HG02852 (cell line): Measurements from ENCODE around the gene TSPAN32.
"Not testable (repeated sequence)": the region's sequence is repeated elsewhere in the genome, so short reads cannot be mapped to it uniquely, and the experiment has no call there.

ENCODE experiments used
- ATAC-seq: cut with Tn5 transposase; IDR thresholded peaks from one replicate; pipeline ENCODE4 v1.9.1; 2021; ENCODE audit warnings: mild to moderate bottlenecking, moderate library complexity; ENCODE audit not compliant: unreplicated experiment

The TSPAN32 gene

DNA sequence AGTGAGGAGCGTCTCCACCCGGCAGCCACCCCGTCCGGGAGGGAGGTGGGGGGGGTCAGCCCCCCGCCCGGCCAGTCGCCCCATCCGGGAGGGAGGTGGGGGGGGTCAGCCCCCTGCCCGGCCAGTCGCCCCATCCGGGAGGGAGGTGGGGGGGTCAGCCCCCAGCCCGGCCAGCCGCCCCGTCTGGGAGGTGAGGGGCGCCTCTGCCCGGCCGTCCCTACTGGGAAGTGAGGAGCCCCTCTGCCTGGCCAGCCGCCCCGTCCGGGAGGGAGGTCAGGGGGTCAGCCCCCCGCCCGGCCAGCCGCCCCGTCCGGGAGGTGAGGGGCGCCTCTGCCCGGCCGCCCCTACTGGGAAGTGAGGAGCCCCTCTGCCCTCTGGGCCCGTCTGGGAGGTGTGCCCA lies 30.8 kb downstream of the TSPAN32 start:
- not testable (repeated sequence) for ATAC-seq

DNA sequence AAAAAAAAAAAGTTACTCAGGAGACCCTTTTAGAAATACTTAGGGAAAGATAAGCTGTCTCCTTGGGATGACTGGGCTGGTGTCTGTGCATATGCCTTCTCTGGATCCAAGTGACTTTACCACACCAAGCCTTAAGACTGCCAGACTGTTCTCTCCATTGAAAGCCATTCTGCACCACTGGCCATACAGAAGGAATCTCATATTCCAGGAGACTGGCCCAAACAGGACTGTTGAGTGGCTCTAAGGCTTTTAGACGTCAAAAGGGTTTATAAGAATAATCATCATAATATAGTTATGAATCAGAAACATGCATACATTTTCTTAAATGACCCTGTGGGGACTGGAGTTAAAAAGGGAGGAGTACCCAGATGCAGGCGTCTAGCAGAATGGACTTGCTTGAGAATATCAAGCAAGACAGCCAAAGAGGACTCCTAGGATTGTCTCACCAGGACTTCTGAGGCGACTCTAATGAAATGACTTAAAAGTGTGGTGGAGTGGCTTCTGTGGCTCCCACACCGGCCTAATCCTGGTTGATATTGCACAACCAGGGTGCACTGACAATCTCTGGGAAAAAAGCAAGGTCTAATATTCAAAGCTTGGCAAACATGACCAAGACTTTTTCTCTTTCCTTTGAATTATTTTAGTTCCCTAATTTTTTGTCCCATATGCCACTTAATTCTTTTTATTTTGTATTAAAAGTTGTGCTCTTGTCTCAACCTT lies 31.8 kb downstream of the TSPAN32 start:
- not testable (repeated sequence) for ATAC-seq

DNA sequence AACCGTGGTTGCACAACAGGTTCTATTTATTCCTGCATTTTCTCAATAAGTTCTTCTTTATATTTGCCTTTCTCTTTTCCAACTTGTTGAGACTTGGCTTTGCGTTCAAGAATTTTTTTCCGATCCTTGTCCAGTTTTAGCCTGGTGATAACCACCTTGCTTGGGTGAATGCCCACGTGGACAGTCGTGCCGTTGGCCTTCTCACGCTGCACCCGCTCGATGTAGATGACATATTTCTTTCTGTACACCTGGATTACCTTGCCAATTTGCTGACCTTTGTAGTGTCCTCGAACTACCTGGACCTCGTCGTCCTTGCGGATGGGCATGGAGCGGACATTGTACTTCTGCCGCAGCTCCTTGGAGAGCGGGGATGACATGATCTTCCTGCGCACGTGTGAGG lies 33.5 kb downstream of the TSPAN32 start:
- ATAC-seq: not testable (repeated sequence)

DNA sequence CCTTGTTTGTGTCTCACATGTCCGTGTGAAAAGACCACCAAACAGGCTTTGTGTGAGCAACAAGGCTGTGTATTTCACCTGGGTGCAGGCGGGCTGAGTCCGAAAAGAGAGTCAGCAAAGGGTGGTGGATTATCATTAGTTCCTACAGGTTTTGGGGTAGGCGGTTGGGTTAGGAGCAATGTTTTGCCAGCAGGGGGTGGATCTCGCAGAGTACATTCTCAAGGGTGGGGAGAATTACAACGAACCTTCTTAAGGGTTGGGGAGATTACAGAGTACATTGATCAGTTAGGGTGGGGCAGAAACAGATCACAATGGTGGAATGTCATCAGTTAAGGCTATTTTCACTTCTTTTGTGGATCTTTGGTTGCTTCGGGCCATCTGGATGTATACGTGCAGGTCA lies 36.9 kb downstream of the TSPAN32 start:
- not testable (repeated sequence) for ATAC-seq

DNA sequence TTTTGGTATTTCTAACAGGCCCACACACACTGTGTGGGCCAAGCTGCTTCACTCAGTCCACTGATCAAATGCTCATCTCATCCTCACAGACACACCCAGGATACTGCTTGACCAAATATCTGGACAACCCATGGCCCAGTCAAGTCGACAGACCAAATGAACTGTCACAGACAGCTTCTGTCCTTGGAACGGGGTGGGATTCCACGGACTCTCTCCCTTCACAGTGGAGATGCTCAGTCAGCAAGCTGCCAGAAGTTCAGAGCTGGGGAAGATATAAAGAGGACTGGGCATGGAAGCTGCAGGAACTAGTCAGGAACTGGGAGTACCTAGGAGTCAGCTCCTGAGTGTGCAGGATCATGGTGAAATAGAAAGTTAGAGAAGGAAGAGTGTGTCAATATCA lies 40.7 kb downstream of the TSPAN32 start:
- ATAC-seq: no peak

- ATAC-seq: no peak
These were observed 41.2 kb downstream of the TSPAN32 start for GRCh38 chr11:2342981-2343380.

GRCh38 chr11:2343502-2343901 lies 41.7 kb downstream of the TSPAN32 start:
- ATAC-seq: no peak

GRCh38 chr11:2345050-2345449 lies 43.2 kb downstream of the TSPAN32 start:
- no peak for ATAC-seq

GRCh38 chr11:2346014-2346413 lies 44.2 kb downstream of the TSPAN32 start:
- ATAC-seq: no peak

DNA sequence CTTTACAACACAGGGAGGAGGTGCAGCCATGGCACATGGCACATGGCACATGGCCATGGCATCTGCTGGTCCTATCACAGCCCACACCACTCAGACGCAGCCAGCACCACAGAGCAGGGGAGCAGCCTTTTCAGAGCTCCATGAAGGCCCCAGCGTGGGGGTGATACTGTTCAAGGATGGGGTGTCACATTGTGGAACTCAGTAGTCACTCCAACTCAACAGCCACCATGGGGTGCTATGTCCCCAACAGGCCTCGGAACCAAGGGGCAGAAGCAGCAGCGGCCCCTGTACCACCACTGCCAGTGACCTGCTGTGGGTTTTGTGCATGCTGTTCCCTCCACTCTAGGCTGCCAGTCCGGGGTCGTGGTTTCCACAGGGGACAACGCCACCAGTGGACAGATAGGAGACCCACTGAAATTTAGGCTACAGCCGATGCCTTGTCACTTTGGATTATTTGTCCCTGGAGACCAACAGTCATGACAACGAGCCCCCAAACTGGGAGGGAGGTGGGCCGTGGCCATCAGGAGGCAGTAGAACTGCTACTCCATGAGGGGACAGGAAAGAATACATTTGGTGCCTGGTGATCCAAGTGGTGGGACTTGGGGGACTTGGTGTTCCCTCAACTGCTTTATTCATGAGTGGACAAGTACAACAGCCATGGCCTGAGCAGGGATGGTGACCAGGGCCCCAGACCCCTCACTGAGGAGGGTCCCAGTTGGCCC lies 44.9 kb downstream of the TSPAN32 start:
- ATAC-seq: no peak

DNA sequence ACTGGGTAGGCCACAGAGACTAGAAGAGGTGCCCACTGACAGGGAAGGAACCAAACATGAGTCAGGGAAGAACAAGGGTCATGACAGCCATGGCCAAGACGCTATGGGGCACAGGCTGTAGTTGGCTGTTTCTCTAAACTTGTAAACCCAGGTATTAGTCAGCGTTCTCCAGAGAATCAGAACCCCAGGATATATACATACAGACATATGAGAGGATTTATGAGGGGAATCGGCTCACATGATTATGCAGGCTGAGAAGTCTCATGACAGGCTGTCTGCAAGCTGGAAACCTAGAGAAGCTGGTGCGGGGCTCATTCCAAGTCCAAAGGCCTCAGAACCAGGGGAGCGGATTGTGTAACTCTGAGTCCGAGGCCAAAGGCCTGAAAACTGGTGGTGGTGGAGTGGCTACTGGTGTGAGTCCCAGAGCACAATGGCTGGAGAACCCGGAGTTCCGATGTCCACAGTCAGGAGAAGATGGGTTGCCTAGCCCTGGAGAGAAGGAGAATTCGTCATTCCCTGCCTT lies 45.6 kb downstream of the TSPAN32 start:
- ATAC-seq: no peak

DNA sequence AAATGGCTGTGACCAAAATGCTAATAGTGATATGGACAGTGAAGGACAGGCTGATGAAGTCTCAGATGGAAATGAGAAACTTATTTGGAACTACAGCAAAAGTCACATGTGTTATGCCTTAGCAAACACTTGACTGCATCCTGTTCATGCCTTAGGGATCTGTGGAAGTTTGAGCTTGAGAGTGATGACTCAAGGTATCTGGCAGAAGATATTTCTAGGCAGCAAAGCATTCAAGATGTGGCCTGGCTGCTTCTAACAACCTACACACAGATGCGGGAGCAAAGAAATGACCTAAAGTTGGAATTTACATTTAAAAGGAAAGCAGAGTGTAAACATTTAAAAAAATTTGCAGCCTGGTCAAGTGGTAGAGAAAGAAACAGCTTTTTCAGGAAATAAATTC lies 47.2 kb downstream of the TSPAN32 start:
- ATAC-seq: no peak

DNA sequence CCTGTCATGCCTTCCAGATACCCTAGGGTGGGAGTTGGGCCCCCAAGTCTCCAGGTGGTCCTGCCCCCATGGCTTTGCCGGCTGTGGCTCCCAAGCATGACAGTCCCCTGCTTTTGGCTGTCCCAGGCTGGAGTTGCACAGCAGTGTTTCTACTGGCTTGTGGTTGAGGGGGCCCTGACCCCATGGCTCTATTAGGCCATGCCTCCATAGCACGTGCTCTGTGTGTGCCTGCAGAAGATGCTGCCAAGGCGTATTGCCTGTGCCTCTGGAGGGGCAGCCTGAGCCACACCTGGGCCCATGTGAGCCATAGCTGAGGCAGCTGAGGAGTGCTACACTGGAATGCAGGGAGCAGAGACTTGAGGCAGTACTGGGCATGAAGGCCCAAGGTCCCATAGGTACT lies 49.9 kb downstream of the TSPAN32 start:
- no peak for ATAC-seq

DNA sequence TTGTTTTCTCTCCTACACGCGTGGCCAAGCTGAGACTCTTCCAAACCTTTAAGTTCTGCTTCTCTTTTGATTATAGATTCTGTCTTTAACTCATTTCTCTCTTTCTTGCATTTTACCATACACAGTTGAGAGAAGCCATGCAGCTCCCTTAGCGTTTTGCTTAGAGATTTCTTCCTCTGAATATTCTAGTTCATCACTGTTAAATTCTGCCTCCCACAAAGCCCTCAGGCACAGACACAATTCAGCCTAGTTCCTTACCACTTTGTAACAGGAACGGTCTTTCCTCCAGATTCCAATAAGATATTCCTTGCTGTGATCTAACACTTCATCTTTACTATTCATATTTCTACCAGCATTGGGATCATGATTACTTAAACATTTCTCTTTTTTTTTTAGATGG lies 50.6 kb downstream of the TSPAN32 start:
- ATAC-seq: no peak

- ATAC-seq: no peak
These were observed 53.3 kb downstream of the TSPAN32 start for GRCh38 chr11:2355000-2355644.

DNA sequence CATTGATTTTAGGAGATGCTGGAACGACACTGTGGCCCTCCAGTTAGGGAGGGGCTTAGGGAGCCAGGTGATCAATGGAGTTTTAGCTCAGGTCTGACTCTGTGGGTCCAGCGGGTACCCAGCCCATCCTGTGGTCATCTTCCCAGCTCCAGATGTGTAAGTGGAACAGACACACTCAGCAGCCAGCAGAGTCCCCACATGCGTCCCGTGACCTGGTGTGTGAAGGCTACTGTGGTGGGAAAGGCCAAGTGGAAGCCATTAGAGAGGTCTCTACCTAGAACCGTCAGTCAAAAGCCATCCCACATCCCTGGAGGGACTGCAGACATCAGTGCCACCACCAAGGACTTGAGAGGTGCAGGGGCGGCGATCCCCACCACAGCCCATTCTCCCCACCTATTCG lies 55.4 kb downstream of the TSPAN32 start:
- ATAC-seq: no peak

GRCh38 chr11:2357651-2358050 lies 55.8 kb downstream of the TSPAN32 start:
- ATAC-seq: not testable (repeated sequence)

GRCh38 chr11:2358754-2359442 lies 57.1 kb downstream of the TSPAN32 start:
- ATAC-seq: no peak

GRCh38 chr11:2359557-2359956 lies 57.7 kb downstream of the TSPAN32 start:
- no peak for ATAC-seq

DNA sequence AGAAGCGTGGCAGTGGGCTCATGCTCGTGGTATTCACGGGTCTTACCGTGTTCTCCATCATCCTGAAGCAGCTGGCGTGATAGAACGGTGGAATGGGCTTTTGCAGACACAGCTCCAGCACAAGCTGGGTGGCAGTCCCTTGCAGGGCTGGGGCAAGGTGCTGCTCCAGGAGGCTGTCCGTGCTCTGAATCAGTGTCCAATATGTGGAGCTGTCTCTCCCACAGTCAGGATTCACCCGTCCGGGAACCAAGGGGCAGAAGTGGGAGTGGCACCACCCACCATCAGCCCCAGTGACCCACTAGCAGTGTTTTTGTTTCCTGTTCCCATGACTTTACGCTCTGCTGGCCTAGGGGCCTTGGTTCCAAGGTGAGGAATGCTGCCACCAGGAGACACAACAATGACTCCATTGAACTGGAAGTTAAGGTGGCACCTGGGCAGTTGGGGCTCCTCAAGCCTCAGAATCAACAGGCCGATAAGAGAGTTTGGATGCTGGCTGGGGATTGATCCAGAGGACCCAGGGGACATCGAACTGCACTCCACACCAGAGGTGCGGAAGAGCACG lies 58.3 kb downstream of the TSPAN32 start:
- ATAC-seq: no peak

- ATAC-seq: no peak
These were observed 59.8 kb downstream of the TSPAN32 start for GRCh38 chr11:2361565-2361964.
